HG02588 (cell line): ENCODE data around the gene KCNK15.

Experiments used
- ATAC-seq: cut with Tn5 transposase; IDR thresholded peaks from one replicate; pipeline ENCODE4 v1.9.1; 2021; ENCODE audit warnings: mild to moderate bottlenecking, moderate library complexity; ENCODE audit not compliant: unreplicated experiment

KCNK15 gene

GRCh38 chr20:44714701-44715498 lies 30.8 kb upstream of the KCNK15 start, which contains the start of gene CCN5:
TSS of gene CCN5 (plus strand) at chr20:44715369. CDS start at chr20:44715391, 22 bp downstream.
- no peak for ATAC-seq

GRCh38 chr20:44715499-44716308 lies 30.0 kb upstream of the KCNK15 start:
- no peak for ATAC-seq

GRCh38 chr20:44716309-44717106 lies 29.2 kb upstream of the KCNK15 start:
- no peak for ATAC-seq

GRCh38 chr20:44717986-44718385 lies 27.7 kb upstream of the KCNK15 start:
- no peak for ATAC-seq

- no peak for ATAC-seq
Measured at GRCh38 chr20:44719841-44720240, 25.8 kb upstream of the KCNK15 start.

GRCh38 chr20:44720621-44720996 lies 25.1 kb upstream of the KCNK15 start:
- no peak for ATAC-seq

- ATAC-seq: no peak
Measured at GRCh38 chr20:44720997-44721784, 24.5 kb upstream of the KCNK15 start.

GRCh38 chr20:44721785-44722054 lies 23.9 kb upstream of the KCNK15 start:
- no peak for ATAC-seq

- no peak for ATAC-seq
Measured at GRCh38 chr20:44722990-44723389, 22.7 kb upstream of the KCNK15 start.

GRCh38 chr20:44723391-44723790 lies 22.3 kb upstream of the KCNK15 start:
- no peak for ATAC-seq

- no peak for ATAC-seq
Measured at GRCh38 chr20:44723798-44724362, 21.8 kb upstream of the KCNK15 start.

- ATAC-seq: no peak
Measured at GRCh38 chr20:44724423-44725091, 21.1 kb upstream of the KCNK15 start.

GRCh38 chr20:44725837-44726236 lies 19.8 kb upstream of the KCNK15 start:
- ATAC-seq: no peak

GRCh38 chr20:44727039-44727438 lies 18.6 kb upstream of the KCNK15 start:
- ATAC-seq: no peak

GRCh38 chr20:44727651-44728050 lies 18.0 kb upstream of the KCNK15 start:
- ATAC-seq: no peak

- ATAC-seq: no peak
Measured at GRCh38 chr20:44728801-44729443, 16.7 kb upstream of the KCNK15 start.

GRCh38 chr20:44730441-44730840 lies 15.2 kb upstream of the KCNK15 start:
- ATAC-seq: no peak

- no peak for ATAC-seq
Measured at GRCh38 chr20:44731657-44732056, 14.0 kb upstream of the KCNK15 start.

GRCh38 chr20:44732327-44732726 lies 13.3 kb upstream of the KCNK15 start:
- no peak for ATAC-seq
